ENCODE data around the gene IL11. TPM values are rescaled to one million over a fixed set of nuclear protein-coding genes. Genes with fewer than 3 reads are reported as not detected.
"Not testable (repeated sequence)": the region's sequence is repeated elsewhere in the genome, so short reads cannot be mapped to it uniquely, and the experiment has no call there.

The IL11 gene
- total RNA-seq, 1 donor from 2014 or later = 0.06 TPM

- peaks cover 15% of the 10 kb centered on the region for H3K4me1 ChIP-seq
- peak overlapping the region; percentile 91 for H3K9ac ChIP-seq
- peak overlapping the region; percentile 93 for H3K4me2 ChIP-seq
- peaks cover 44% of the 10 kb centered on the region for H3K4me1 Mint-ChIP-seq
- H3K27me3 ChIP-seq = no peaks in the 10 kb centered on the region
- H3K79me2 ChIP-seq (ENCODE audit: low read depth) = peaks cover 55% of the 10 kb centered on the region
- H4K20me1 ChIP-seq (ENCODE audit: low read depth) = peaks cover 59% of the 10 kb centered on the region
- H3K27me3 Mint-ChIP-seq (ENCODE audit: insufficient read depth, low read depth) = peaks cover 18% of the 10 kb centered on the region
- H3K27ac Mint-ChIP-seq = peak overlapping the region; percentile 72
- TF ChIP-seq EZH2 (IDR thresholded peaks at IDR 0.05) = no peak
- TF ChIP-seq EZH2phosphoT487 (IDR thresholded peaks at IDR 0.05) = no peak
- TF ChIP-seq CTCF (IDR thresholded peaks at IDR 0.05) = no peak
- H3K4me3 ChIP-seq = peak overlapping the region; percentile 88
- no peak overlapping the region for H3K27ac ChIP-seq
- peaks cover 54% of the 10 kb centered on the region for H3F3A ChIP-seq (ENCODE audit: low read depth)
- peak overlapping the region; percentile 95 for H3K4me3 Mint-ChIP-seq
- peaks cover 36% of the 10 kb centered on the region for H3K36me3 Mint-ChIP-seq
- DNase-seq (ENCODE audit: low spot score) = no peak
- H3K36me3 ChIP-seq = peaks cover 10% of the 10 kb centered on the region
- H3K9me3 Mint-ChIP-seq = peaks cover 13% of the 10 kb centered on the region
- H3K9me3 ChIP-seq (ENCODE audit: low read depth) = no peaks in the 10 kb centered on the region
- no peak overlapping the region for H2AFZ ChIP-seq (replicated peaks)
Measured at GRCh38 chr19:55406091-55406825, 36.0 kb upstream of the IL11 start.

- peak overlapping the region; percentile 95 for H3K4me3 Mint-ChIP-seq
- Histone ChIP-seq H4K20me1 (ENCODE audit: low read depth) (peaks cover 65% of the 10 kb centered on the region), H3K9ac (no peak overlapping the region), H3K79me2 (ENCODE audit: low read depth) (peaks cover 55% of the 10 kb centered on the region), H3K36me3 (peaks cover 10% of the 10 kb centered on the region), H3K27me3 (no peaks in the 10 kb centered on the region), H3K4me2 (peak overlapping the region; percentile 93), H3K9me3 (ENCODE audit: low read depth) (no peaks in the 10 kb centered on the region), H3F3A (ENCODE audit: low read depth) (peaks cover 59% of the 10 kb centered on the region), H2AFZ (replicated peaks) (no peak overlapping the region), H3K27ac (no peak overlapping the region), H3K4me1 (peaks cover 15% of the 10 kb centered on the region), H3K4me3 (peak overlapping the region; percentile 88)
- peaks cover 46% of the 10 kb centered on the region for H3K4me1 Mint-ChIP-seq
- peak overlapping the region; percentile 72 for H3K27ac Mint-ChIP-seq
- DNase-seq (ENCODE audit: low spot score) = no peak
- H3K27me3 Mint-ChIP-seq (ENCODE audit: insufficient read depth, low read depth) = peaks cover 14% of the 10 kb centered on the region
- H3K9me3 Mint-ChIP-seq = peaks cover 9% of the 10 kb centered on the region
- TF ChIP-seq CTCF (IDR thresholded peaks at IDR 0.05) (no peak), EZH2 (IDR thresholded peaks at IDR 0.05) (no peak), EZH2phosphoT487 (IDR thresholded peaks at IDR 0.05) (no peak)
- peaks cover 36% of the 10 kb centered on the region for H3K36me3 Mint-ChIP-seq
Measured at GRCh38 chr19:55405638-55406037, 35.4 kb upstream of the IL11 start.

- no peak for DNase-seq (ENCODE audit: low spot score)
- no peaks in the 10 kb centered on the region for H3K27me3 ChIP-seq
- H3F3A ChIP-seq (ENCODE audit: low read depth) = peaks cover 73% of the 10 kb centered on the region
- peaks cover 54% of the 10 kb centered on the region for H3K79me2 ChIP-seq (ENCODE audit: low read depth)
- peaks cover 81% of the 10 kb centered on the region for H4K20me1 ChIP-seq (ENCODE audit: low read depth)
- H3K9ac ChIP-seq = no peak overlapping the region
- Mint-ChIP-seq H3K9me3 (no peaks in the 10 kb centered on the region), H3K36me3 (peaks cover 35% of the 10 kb centered on the region), H3K27me3 (ENCODE audit: insufficient read depth, low read depth) (peaks cover 12% of the 10 kb centered on the region), H3K27ac (no peak overlapping the region), H3K4me3 (no peak overlapping the region), H3K4me1 (peaks cover 46% of the 10 kb centered on the region)
- H3K4me2 ChIP-seq = no peak overlapping the region
- no peak overlapping the region for H3K4me3 ChIP-seq
- H2AFZ ChIP-seq (replicated peaks) = no peak overlapping the region
- H3K9me3 ChIP-seq (ENCODE audit: low read depth) = no peaks in the 10 kb centered on the region
- H3K4me1 ChIP-seq = peaks cover 15% of the 10 kb centered on the region
- H3K27ac ChIP-seq = peak overlapping the region; percentile 46
- H3K36me3 ChIP-seq = peaks cover 10% of the 10 kb centered on the region
- no peak for TF ChIP-seq EZH2 (IDR thresholded peaks at IDR 0.05)
- TF ChIP-seq EZH2phosphoT487 (IDR thresholded peaks at IDR 0.05) = no peak
- no peak for TF ChIP-seq CTCF (IDR thresholded peaks at IDR 0.05)
Measured at GRCh38 chr19:55402509-55402908, 32.2 kb upstream of the IL11 start.

GRCh38 chr19:55401390-55401789 is 31.1 kb upstream of the IL11 start:
- Histone ChIP-seq H3K79me2 (ENCODE audit: low read depth) (peaks cover 43% of the 10 kb centered on the region), H4K20me1 (ENCODE audit: low read depth) (peaks cover 71% of the 10 kb centered on the region), H3K27ac (peak overlapping the region; percentile 46), H3K36me3 (peaks cover 10% of the 10 kb centered on the region), H3K4me1 (peaks cover 12% of the 10 kb centered on the region), H3F3A (ENCODE audit: low read depth) (peaks cover 69% of the 10 kb centered on the region)
- H3K4me3 ChIP-seq; H3K27ac Mint-ChIP-seq; H3K9me3 Mint-ChIP-seq; H3K9me3 ChIP-seq (ENCODE audit: low read depth); DNase-seq (ENCODE audit: low spot score); H3K4me2 ChIP-seq; H2AFZ ChIP-seq (replicated peaks); H3K27me3 ChIP-seq; H3K4me3 Mint-ChIP-seq; H3K9ac ChIP-seq: not testable (repeated sequence)
- peaks cover 12% of the 10 kb centered on the region for H3K27me3 Mint-ChIP-seq (ENCODE audit: insufficient read depth, low read depth)
- peaks cover 43% of the 10 kb centered on the region for H3K4me1 Mint-ChIP-seq
- peaks cover 30% of the 10 kb centered on the region for H3K36me3 Mint-ChIP-seq

Measured in neural progenitor cell (in vitro differentiated cells).